ENCODE results near the gene NUAK2.

NUAK2 gene

DNA sequence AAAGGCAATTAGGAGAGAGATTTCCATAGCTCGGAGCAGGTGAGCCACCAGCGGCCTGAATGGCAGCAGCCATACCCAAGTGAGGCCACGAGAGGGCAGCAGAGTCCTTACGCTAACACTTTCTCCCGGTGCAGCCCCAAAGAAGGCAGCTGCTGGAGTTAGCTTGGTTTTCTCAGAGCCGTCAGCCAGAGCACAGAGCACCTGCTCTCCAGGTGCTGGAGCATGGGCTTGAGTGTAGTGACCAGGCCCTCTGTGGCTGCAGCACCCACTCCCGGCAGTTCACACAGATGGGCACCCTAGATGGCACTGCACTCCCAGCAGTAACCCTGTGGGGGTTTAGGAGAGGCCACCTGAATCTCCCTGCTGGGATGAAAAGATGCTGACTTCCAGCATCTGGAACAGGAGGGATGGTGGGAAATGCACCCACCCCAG, 48.0 kb downstream of the NUAK2 start:
- DNase-seq (ENCODE audit: low read depth), result no peak

DNA sequence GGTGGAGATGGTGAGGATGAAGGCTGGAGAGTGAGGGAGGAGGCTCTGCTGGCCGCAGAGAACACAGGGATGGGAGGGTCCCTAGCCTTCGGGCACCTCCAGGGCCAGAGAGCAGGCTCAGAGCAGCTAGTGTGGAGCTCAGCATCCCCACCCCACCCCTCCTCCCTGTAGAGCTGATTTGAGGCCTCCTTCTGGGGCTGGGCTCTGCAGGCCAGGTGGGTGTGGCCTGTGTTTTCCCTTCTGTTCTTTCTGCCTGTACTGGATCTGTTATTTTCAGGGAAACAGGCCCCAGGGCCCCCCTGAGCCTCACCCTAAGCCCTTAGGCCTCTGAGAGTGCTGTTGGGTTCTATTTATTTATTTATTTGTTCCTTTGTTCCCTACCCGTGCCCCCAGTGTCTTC, 49.0 kb downstream of the NUAK2 start:
- no peak for DNase-seq (ENCODE audit: low read depth)

DNA sequence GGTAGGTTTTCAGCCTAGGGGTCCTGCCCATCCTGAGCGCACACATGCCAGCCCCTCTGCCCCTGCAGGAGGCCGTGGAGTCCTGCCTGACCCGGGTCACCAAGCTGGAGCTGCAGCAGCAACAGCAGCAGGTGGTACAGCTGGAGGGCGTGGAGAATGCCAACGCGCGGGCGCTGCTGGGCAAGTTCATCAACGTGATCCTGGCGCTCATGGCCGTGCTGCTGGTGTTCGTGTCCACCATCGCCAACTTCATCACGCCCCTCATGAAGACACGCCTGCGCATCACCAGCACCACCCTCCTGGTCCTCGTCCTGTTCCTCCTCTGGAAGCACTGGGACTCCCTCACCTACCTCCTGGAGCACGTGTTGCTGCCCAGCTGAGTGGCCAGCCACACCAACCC, 49.8 kb downstream of the NUAK2 start:
- no peak for DNase-seq (ENCODE audit: low read depth)

DNA sequence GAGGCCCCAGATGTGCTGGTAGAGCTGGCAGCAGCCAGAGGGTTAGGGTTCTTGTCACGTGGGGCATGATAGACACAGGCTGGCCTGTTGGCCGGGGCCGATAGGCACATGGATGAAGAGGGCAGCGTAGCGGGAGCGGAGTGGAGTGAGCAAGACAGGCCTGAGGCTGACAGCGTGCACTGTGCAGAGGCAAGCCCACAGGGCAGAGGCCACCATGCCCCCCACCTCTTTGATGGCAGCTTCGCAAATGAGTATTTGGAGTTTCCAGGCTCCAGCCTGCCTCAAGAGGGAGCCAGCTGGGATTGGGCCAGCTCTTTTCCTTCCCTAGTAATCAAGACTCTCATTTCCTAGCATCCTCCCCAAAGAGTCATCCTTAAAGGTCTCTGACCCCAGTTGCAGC, 50.3 kb downstream of the NUAK2 start:
- DNase-seq (ENCODE audit: low read depth), result no peak

DNA sequence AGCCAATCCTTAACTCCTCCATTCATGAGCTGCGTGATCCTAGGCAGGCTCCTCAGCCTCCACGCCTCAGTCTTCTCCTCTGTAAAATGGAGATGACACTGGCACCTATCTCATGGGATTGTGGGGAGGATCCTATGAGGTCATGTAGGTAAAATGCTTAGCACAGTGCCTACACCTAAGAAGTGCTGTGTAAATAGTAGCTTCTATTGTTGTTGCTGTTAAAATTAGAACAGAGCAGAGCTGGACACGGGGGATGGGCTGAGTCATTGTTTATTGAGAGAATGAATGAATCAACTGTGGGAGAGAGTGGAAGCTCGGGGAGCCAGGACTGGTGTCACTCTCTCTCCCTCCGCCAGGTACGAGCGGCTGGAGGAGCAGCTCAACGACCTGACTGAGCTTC, 50.8 kb downstream of the NUAK2 start:
- no peak for DNase-seq (ENCODE audit: low read depth)

DNA sequence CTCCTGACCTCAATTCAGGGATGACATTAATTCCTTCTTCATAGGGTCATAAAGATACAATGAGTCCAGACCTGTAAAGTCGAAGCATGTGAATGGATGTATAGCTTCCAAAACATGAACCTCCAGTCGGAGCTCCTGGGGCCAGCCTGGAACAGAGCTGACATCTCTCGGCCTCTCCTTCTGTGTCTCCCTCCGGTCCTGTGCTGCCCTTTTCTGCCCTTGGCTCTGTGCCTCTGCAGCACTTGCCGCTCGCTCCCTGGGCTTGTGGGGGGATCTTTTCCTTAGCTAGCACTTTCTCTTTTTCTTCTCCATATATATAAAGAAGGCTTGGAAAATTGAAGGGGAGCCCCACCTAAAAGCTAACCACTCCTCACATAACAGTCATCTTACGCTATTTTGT, 51.3 kb downstream of the NUAK2 start:
- DNase-seq (ENCODE audit: low read depth), result no peak

DNA sequence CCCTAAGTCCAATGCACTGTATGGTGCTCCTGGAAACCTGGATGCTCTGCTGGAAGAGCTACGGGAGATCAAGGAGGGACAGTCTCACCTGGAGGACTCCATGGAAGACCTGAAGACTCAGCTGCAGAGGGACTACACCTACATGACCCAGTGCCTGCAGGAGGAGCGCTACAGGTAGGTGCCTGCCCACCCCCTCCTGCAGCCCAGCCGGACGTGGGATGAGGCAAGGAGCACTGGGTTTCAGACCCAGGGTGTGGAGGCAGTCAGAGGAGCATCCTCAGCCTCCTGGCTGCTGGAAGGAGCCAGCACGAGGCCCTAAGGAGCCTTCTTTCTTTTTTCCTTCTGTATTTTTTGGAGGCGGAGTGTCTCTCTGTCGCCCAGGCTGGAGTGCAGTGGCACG, 51.8 kb downstream of the NUAK2 start:
- DNase-seq (ENCODE audit: low read depth), result no peak

DNA sequence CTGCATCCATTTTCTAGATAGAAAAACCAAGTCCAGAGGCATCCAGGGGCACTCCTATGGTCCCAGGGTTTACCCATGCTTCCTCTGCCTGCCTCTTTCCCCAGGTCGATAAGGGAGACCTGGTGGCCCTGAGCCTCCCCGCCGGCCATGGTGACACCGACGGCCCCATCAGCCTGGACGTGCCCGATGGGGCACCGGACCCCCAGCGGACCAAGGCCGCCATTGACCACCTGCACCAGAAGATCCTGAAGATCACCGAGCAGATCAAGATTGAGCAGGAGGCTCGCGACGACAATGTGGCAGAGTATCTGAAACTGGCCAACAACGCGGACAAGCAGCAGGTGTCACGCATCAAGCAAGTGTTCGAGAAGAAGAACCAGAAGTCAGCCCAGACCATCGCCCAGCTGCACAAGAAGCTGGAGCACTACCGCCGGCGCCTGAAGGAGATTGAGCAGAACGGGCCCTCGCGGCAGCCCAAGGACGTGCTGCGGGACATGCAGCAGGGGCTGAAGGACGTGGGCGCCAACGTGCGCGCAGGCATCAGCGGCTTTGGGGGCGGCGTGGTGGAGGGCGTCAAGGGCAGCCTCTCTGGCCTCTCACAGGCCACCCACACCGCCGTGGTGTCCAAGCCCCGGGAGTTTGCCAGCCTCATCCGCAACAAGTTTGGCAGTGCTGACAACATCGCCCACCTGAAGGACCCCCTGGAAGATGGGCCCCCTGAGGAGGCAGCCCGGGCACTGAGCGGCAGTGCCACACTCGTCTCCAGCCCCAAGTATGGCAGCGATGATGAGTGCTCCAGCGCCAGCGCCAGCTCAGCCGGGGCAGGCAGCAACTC, 52.5 kb downstream of the NUAK2 start:
- DNase-seq (ENCODE audit: low read depth), result no peak

DNA sequence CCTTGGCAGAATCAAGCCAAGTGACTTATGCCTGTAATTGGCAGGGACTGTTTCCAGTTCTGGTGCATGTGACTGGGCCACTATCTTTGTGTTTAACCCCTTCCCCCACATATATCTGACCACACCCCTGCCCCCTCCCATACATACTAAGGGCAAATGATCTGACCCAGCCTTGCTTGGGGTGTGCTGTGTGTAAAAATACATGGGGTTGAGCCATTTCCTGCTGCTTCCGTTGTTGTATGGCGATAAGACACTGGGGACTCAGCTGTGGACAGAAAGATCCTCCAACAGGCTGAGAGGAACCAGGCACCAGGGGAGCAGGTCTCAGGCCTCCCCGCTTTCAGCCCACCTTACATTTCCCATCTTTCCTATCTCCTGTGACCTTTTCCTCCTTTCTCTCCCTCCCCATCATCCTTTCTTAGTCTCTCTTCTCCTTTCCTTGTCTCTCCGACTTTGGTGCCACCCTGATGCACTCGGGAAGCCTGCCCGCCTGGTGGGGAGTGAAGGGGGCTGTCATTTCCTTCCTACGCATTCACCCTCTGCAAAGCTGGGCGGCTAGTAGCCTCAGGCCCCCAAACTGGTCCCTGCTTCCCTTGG, 54.1 kb downstream of the NUAK2 start:
- no peak for DNase-seq (ENCODE audit: low read depth)

DNA sequence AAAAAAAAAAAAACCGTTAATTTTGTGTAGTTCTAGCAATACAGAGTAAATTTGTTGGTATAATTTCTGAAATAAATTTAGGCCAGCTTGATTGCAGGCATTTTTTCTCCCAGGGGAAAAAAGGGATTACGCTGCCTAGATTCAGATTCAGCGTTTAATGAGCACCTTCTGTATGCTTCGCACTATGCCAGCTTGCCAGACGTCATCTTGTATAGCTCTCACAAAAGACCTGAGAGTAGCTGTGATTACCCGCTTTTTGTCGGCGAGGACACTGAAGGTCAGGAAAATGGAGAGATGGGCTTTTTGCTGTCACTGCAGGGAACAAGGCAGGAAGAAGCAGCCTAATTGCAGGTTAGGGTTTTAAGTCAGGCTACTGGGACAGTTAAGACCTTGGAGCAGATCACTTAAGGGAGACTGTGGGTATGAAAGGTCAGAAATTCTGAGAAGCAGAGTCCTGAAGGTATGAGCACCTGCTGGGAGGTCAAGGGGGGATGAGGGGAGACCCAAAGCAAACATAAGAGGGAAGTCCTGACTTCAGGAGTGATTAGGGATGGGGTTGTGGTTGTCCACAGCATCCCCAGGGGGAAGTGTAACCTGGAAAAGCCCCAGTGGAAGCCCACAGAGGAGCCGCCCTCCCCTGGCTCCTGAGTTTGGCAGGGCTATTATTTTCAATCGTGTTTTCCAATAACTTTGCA, 54.8 kb downstream of the NUAK2 start:
- DNase-seq (ENCODE audit: low read depth), result no peak

DNA sequence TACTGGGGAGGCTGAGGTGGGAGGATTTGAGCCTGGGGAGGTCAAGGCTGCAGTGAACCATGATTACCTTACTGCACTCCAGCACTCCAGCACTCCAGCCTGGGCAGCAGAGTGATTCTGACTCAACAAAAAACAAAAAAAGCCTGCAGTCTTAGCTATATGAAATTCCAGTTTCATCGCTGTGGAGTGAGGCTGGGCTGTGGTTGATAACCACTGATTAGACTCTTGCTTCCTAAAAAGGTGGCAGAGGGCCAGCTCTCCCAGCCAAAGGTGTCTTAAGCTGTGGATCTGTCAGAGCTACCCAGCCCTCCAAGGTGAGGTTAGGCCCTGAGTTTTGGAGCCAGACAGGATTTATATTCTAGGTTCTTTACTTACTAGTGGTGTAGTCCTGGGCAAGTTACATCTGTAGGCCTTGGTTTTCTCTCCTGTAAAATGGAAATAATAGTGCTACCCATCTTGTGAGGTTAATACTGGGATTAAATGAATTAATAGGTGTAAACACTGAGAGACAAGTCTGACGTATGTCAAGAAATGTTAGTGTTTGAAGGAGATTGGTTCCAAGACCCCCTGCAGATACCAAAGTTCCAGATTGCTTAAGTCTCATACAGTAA, 57.9 kb downstream of the NUAK2 start:
- no peak for DNase-seq (ENCODE audit: low read depth)

DNA sequence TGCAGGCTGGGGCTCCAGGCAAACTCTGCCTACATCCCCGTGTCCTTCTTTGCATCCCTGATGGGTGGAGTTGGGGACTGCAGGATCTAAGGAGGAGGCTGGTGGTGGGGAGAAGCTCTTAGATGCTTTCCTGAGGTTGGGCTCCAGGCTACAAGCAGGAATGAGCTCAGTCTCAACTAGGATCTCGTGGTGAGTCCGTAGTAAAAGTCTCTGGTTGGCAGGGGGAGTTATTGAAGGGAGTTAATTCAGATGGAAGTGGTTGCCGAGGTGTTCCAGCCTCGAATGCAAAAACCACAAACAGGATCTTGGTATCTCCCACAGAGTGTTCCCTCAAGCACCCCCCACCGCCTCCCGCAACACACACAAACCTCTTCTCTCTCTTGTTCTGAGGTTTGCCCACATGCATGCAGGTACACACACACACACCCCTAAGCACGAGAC, 58.8 kb downstream of the NUAK2 start:
- no peak for DNase-seq (ENCODE audit: low read depth)

DNA sequence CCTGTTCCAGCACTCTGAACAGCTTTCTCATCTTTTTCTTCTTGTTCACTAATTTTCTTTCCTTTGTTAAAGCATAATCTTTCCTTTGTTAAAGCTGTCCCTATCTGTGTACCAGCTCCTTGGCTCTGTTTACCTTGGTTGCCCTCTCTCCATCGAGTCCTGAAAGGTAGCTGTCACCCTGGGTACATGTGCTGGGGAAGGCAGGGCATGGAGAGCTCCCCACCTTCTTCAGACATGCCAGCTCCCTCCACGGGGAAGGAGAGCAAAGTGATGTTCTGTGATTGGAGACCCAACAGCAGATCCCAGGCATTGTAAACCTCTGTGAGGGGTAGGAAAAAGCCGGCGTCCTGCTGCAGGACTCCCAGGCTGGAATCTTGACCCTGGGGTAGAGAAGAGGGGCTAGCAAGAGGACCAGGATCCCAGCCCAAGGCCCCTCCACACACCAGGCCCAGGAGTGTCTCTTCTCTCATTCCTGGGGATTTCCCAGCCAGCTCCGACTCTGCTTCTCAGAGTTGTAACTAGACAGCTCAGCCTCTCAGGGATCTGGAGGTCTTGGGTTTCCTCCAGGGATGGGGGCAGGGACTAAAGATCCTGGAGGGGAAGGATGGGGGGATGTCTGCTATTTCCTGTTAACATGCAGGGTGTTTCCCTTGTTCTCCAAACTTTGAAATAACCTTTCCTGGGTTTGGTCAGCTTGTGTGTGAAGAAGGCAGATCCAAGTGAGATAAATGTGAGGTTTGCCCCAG, 59.4 kb downstream of the NUAK2 start:
- DNase-seq (ENCODE audit: low read depth), result no peak

DNA sequence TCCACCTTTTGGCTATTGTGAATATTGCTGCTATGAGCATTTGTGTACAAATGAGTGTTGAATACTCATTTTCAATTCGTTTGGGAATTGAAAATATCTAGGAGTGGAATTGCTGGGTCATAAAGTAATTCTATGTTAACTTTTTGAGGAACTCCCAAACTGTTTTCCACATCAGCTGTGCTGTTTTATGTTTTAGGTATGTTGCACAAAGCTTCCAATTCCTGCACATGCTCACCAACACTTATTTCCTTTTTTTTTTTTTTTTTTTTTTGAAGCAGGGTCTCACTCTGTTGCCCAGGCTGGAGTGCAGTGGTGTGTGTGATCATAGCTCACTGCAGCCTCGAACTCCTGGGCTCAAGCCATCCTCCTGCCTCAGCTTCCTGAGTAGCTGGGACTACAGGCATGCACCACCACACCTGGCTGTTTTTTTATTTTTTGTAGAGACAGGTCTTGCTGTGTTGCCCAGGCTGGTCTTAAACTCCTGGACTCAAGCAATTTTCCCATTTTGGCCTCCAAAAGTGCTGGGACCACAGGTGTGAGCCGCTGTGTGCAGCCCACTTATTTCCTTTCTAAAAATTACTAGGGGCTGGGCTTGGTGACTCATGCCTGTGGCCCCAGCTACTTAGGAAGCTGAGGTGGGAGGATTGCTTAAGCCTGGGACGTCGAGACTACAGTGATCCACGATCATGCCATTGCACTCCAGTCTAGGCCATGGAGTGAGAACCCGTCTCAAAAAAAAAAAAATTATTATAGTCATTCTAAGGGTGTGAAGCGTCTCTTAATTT, 60.4 kb downstream of the NUAK2 start:
- DNase-seq (ENCODE audit: low read depth), result no peak

DNA sequence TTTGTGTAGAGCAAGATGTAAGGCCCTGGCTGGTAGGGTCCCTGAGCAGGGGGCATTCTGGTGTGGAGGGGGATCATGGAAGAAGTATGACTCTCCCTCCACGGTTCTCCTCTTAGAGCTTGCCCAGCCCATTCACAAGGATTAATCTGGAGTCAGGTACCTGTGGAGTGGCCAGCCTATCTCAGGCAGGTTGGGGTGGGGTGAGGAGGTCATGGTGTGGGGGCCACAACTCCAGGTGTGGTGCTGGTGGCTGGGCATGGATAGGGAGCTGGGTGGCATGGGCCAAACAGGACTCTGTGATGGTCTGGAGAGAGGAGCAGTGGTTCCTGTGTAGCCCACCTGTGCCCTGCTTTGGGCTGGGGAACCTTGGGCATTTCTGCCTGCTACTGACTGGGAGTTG, 61.5 kb downstream of the NUAK2 start:
- DNase-seq (ENCODE audit: low read depth), result no peak

DNA sequence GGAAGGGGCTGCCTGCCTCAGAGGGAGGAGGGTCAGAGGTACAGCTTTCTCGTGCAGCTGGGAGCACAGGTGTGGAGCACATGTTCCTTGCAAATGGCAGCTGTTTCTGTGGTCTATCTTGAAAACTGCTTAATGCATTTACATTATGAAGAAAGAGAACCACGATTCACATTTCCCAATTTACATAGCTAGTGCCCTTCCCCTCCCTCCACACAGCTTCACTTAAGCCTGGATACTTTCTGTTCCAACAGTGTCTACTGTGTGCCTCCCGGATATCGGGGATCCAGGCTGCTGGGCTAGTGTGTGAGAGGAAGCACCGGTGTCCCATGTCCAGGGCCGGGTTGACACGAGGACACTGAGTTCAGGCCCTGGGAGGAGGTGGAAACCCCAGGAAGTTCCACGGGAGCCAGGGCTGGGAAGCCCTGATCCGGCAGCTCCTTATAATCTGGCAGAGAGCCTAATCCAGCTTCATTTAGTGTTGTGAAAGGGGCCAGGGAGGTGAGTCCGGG, 62.2 kb downstream of the NUAK2 start:
- DNase-seq (ENCODE audit: low read depth), result no peak

DNA sequence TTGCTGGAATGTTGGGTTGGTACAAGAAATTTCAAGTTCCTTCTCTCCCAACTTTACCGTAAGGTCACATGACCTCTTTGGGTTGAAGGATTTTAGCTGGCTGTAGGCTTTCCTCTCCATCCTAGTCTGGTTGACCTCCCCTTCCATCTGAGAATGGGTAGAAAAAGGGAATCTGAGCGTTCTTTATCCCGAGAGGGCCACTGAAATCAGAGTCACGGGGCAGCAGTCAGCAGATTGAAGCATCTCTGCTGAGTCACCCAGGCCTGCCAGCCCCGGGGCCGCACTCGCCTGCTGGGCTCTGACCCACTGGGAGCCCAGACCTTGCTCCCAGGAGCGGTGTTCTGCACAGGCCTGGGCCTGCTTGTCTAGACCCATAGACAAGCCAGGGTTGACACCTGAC, 62.8 kb downstream of the NUAK2 start:
- DNase-seq (ENCODE audit: low read depth), result peak; percentile 64

DNA sequence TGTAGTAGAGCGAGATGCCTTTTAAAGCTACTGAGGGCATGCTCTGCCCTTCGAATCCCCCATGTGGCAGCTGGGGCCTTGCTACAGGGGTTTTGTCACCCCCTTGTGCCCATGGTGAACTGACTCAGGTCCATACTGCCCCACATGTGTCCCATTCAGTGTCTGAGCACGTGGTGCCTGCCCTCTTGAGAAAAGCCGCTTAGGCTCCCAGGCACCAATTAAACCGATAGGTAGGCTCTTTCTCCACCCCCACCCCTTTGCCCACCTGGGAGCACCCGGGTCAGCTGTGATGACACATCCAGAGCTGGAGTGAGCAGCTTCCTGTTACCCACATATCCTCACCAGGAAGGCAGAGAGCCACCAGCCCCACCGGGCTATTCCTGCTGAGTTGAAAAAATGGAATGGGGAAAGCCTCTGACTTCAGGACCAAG, 63.3 kb downstream of the NUAK2 start:
- no peak for DNase-seq (ENCODE audit: low read depth)

DNA sequence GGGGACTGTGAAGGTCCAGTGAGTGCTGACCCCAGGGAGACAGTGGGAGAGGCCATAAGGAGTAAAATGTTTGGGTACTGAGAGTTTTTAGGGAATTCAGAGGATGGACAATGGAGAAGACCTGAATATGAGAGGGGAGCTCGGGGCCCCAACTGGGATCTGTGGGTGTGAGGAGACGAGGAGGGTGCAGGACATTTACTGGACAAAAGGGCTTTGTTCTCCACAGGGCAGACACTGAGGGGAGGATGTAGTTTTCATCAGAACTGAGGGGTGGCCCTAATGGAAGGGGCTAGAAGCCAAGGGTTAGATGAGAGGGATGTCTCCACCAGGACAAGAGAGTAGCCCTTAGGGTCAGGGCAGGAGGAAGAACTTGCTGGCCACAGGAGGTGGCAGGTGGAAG, 63.8 kb downstream of the NUAK2 start:
- DNase-seq (ENCODE audit: low read depth), result no peak

DNA sequence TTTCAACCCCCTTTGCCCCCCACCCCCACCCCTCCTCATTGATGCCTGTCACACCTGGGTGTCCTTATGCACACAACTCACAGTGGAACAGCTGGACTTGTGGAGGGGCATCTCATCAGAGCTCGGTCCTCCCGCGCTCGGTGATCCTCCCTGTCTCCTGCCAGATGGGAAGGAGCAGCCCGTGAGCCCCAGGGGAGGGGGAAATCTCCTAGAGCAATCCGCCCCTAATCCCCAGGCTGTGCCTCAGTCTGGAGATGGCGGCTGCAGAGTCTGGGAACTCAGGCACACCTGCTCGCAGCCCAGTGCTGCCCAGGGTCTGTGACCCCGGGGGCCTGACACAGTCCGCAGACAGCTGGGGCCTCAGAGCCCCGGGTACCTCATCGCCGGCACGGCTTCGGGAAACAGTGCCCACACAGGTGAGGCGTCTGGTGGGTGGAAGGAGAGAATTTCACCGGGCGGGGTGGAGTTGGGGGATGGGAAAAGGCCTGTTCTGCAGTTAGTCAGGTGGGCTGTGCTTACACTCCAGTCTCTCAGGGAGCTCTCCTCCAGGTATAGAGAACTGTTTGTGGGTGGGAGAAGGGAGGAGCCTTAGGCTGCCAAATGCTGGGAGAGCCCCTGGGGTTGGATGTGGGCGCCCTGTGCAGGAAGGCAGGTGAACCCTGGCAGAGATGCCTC, 64.5 kb downstream of the NUAK2 start:
- DNase-seq (ENCODE audit: low read depth), result no peak
